ENCODE data around the gene MRM2.
A peak's percentile ranks its signal among the peaks of the same experiment; 100 is the strongest.

Gene MRM2

DNA sequence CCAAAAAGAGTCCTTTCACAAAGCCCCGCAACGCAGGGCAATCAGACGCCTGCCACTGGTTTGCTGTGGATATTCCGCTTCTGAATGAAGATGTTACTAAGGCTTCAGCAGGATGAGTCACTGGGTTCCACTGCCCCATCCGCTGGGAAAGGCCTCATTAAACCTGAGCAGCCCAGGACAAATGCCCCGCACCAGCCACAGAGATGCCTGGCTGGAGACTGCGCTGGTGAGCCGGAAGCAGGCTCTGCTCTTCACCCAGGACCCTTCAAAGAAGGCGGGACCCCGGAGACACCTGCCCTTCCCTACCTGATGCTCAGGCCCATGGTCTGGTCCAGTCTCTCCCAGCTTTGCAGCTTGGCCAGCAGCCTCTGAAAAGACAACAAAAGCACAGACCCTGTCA, 29.1 kb downstream of the MRM2 start:
- DNase-seq (ENCODE audit: low read depth), result no peak
- no peak overlapping the region for H3K4me3 ChIP-seq (ENCODE audit: low read length)
- TF ChIP-seq, protein P1, sequence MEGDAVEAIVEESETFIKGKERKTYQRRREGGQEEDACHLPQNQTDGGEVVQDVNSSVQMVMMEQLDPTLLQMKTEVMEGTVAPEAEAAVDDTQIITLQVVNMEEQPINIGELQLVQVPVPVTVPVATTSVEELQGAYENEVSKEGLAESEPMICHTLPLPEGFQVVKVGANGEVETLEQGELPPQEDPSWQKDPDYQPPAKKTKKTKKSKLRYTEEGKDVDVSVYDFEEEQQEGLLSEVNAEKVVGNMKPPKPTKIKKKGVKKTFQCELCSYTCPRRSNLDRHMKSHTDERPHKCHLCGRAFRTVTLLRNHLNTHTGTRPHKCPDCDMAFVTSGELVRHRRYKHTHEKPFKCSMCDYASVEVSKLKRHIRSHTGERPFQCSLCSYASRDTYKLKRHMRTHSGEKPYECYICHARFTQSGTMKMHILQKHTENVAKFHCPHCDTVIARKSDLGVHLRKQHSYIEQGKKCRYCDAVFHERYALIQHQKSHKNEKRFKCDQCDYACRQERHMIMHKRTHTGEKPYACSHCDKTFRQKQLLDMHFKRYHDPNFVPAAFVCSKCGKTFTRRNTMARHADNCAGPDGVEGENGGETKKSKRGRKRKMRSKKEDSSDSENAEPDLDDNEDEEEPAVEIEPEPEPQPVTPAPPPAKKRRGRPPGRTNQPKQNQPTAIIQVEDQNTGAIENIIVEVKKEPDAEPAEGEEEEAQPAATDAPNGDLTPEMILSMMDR (IDR thresholded peaks at IDR 0.05; ENCODE audit: insufficient read depth, low read depth, low read length, missing control alignments), result no peak

DNA sequence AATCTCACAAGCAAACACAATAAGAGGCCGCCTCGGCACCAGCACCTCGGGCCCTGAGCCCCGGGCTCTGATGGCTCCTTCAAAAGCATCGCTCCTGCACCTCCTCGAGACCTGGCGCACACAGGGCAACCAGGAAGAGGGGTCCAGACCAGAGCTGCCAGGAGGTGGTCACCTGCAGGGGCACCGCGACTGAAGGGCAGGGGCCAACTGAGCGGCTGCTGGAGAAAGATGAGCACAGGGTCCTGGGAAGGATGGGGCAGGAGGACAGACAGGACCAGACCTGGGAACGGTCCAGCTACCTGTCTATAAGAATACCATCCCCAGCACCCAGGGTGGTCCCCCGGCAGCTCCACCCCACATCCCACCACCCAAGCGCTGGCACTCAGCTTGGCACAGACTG, 30.1 kb downstream of the MRM2 start:
- H3K4me3 ChIP-seq (ENCODE audit: low read length), result no peak overlapping the region
- no peak for DNase-seq (ENCODE audit: low read depth)
- TF ChIP-seq, protein P1 (IDR thresholded peaks at IDR 0.05; ENCODE audit: insufficient read depth, low read depth, low read length, missing control alignments), result no peak

DNA sequence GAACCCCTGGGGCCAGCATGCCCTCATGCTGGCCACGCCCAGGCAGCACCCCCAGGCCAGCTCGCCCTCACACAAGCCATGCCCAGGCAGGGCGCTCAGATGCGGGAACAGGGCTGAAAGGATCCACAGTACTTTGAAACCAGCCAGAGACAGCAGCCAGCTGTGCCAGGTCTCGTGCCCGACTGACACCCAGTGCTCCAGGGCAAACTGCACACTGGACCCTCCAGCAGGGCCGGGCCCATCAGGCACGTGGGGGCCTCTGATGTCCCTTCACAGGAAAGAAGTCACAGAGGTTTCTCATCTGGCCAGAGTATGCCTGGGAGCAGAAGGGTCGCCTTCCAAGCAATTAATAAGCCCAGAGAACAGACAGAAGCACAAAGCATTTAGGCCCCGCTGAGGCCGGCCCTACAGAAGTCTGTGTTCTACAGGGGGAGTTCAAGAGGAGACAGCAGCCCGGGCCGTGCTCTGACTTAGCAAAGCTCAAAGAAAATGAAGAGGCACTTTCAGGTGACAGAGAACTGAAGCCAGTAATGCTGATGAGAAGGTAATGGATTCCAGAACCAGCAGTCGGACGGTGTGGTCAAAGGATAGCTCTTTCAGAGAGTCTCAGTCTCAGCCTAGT, 30.6 kb downstream of the MRM2 start:
- TF ChIP-seq, protein P1 (IDR thresholded peaks at IDR 0.05; ENCODE audit: insufficient read depth, low read depth, low read length, missing control alignments), result no peak
- DNase-seq (ENCODE audit: low read depth), result no peak
- H3K4me3 ChIP-seq (ENCODE audit: low read length), result no peak overlapping the region

DNA sequence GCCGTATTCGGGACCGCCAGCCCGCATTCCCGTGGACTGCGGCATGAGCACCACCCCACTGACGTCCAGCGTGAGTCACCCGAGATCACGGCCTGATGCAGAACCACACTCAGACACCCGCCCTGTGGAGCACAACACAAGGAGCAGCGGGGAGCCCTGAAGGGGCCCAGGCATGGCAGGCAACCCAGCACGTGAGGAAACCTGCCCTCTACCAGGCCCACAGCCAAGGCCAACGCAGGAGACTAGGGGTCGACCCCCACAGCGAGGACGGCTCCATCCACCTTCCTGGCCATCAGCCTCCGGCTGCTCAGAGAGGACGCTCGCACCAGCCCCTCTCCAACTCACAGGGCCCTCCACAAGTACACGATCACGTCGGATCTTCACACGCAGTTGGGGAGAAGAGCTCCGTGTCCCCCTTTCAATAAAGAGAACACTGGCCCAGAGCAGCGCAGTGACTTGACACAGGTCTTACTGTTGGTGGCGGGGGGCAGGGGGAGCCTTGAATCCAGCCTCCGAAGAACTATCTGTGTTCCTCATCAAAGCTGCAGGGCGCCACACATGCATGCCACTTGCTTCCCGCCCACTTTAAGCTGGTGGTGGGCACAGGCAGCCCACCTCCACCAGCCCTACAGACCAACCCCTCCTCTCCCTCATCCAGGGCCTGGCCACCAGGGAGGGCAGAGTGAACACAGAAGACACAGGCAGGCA, 31.3 kb downstream of the MRM2 start:
- no peak overlapping the region for H3K4me3 ChIP-seq (ENCODE audit: low read length)
- TF ChIP-seq, protein P1 (IDR thresholded peaks at IDR 0.05; ENCODE audit: insufficient read depth, low read depth, low read length, missing control alignments), result no peak
- DNase-seq (ENCODE audit: low read depth), result no peak

DNA sequence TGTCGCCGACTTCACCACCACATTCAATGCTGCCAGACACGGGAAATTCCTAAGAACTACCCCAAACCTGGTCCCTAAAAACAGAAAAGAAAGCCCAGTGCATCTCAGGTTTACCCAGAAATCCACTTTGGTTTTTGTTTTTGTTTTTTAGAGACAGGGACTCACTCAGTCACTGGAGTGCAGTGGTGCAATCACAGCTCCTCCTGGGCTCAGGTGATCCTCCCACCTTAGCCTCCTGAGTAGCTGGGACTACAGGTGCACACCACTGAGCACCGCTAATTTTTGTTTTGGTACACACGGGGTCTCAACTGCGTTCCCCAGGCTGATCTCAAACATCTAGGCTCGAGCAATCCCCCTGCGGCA, 32.1 kb downstream of the MRM2 start:
- TF ChIP-seq, protein P1 (IDR thresholded peaks at IDR 0.05; ENCODE audit: insufficient read depth, low read depth, low read length, missing control alignments), result no peak
- H3K4me3 ChIP-seq (ENCODE audit: low read length), result no peak overlapping the region
- DNase-seq (ENCODE audit: low read depth), result no peak

DNA sequence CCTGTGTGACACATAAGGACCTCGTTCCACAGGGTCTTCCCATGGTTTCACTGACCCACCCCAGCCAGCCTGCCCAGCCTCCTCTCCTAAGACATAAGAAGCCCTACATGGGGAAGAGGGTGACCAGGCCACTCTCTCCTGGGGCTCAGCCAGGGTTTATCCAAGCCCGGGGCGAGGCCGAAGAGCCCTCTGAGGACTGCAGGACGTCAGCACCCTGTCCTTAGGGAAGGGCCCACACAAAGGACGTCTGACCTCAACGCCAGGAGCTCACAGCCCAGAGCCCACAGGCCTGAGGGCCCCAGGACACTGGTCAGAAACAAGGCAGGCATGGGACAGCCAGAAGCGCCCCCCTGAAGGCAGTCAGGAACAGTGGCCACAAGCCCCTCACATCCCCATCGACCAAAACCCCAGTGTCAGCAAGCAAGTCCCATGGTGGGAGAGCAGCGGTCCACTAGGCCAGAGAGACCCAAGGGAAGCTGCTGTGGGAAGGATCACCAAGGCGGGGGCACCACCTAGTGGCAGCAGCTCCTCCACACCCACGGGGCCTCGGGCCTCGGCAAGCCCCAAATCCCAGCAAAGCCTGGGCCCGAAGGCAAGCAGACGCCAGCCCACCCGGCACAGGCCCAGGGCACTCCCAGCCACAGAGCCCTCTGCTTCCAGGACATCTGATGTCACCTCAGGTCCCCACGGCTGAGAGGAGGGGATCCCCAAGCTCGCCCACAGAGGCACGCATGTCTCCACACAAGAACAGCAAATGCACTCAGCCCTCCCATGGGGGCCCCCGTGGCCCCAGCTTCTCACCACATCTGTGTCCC, 32.7 kb downstream of the MRM2 start:
- TF ChIP-seq, protein P1 (IDR thresholded peaks at IDR 0.05; ENCODE audit: insufficient read depth, low read depth, low read length, missing control alignments), result peak; percentile 74
- no peak overlapping the region for H3K4me3 ChIP-seq (ENCODE audit: low read length)
- peak; percentile 58 for DNase-seq (ENCODE audit: low read depth)
